ENCODE results near the gene INO80E.
"Not testable (repeated sequence)": the region's sequence is repeated elsewhere in the genome, so short reads cannot be mapped to it uniquely, and the experiment has no call there.

INO80E gene

GRCh38 chr16:30030011-30030685 is 34.1 kb downstream of the INO80E start:
- H3K27ac ChIP-seq, result no peak overlapping the region
- TF ChIP-seq CTCF (IDR thresholded peaks at IDR 0.05) (no peak), ZFX (IDR thresholded peaks at IDR 0.05; ENCODE audit: borderline replicate concordance) (no peak)

- H3K27ac ChIP-seq, result no peak within 1 kb of the TSS
- TF ChIP-seq CTCF (IDR thresholded peaks at IDR 0.05), result no peak
- TF ChIP-seq ZFX (IDR thresholded peaks at IDR 0.05; ENCODE audit: borderline replicate concordance), result no peak
Measured at GRCh38 chr16:30030841-30031413, 34.9 kb downstream of the INO80E start, which contains the start of gene TLCD3B. TLCD3B (minus strand) TSS chr16:30031271; CDS start chr16:30030527, 744 bp downstream.

GRCh38 chr16:30031477-30031918 is 35.5 kb downstream of the INO80E start:
- TF ChIP-seq ZFX (IDR thresholded peaks at IDR 0.05; ENCODE audit: borderline replicate concordance) (no peak), CTCF (IDR thresholded peaks at IDR 0.05) (no peak)
- H3K27ac ChIP-seq, result no peak overlapping the region

- TF ChIP-seq CTCF (IDR thresholded peaks at IDR 0.05) (peak; percentile 89), ZFX (IDR thresholded peaks at IDR 0.05; ENCODE audit: borderline replicate concordance) (no peak)
- no peak overlapping the region for H3K27ac ChIP-seq
Measured at GRCh38 chr16:30032083-30032819, 36.2 kb downstream of the INO80E start.

GRCh38 chr16:30033270-30033669 is 37.2 kb downstream of the INO80E start:
- no peak overlapping the region for H3K27ac ChIP-seq
- TF ChIP-seq CTCF (IDR thresholded peaks at IDR 0.05) (no peak), ZFX (IDR thresholded peaks at IDR 0.05; ENCODE audit: borderline replicate concordance) (no peak)

- no peak overlapping the region for H3K27ac ChIP-seq
- TF ChIP-seq ZFX (IDR thresholded peaks at IDR 0.05; ENCODE audit: borderline replicate concordance) (no peak), CTCF (IDR thresholded peaks at IDR 0.05) (no peak)
Measured at GRCh38 chr16:30040221-30040620, 44.2 kb downstream of the INO80E start.

GRCh38 chr16:30040690-30041089 is 44.6 kb downstream of the INO80E start:
- H3K27ac ChIP-seq, result not testable (repeated sequence)

Data from 22Rv1 (cell line).